ENCODE measurements around the gene ZDHHC22.

Gene ZDHHC22

GRCh38 chr14:77098529-77099353 lies 42.9 kb downstream of the ZDHHC22 start:
- DNase-seq (ENCODE audit: low read depth): no peak
- TF ChIP-seq CTCF (IDR thresholded peaks at IDR 0.05; ENCODE audit: low read depth, low read length, missing control alignments): no peak

GRCh38 chr14:77097700-77098528 lies 43.7 kb downstream of the ZDHHC22 start, which contains the start of gene CIPC:
Gene CIPC, plus strand, starts transcription at chr14:77098258. Its CDS starts 7,451 bp downstream, at chr14:77105709.
- H3K4me3 ChIP-seq (ENCODE audit: low read depth, low read length): peak within 1 kb of the TSS; percentile 82
- DNase-seq (ENCODE audit: low read depth): peak; percentile 97
- TF ChIP-seq CTCF (IDR thresholded peaks at IDR 0.05; ENCODE audit: low read depth, low read length, missing control alignments): no peak

More at GRCh38 chr14:77098529-77099353, 42.9 kb downstream of the ZDHHC22 start:
- peak overlapping the region; percentile 82 for H3K4me3 ChIP-seq (ENCODE audit: low read depth, low read length)

DNA sequence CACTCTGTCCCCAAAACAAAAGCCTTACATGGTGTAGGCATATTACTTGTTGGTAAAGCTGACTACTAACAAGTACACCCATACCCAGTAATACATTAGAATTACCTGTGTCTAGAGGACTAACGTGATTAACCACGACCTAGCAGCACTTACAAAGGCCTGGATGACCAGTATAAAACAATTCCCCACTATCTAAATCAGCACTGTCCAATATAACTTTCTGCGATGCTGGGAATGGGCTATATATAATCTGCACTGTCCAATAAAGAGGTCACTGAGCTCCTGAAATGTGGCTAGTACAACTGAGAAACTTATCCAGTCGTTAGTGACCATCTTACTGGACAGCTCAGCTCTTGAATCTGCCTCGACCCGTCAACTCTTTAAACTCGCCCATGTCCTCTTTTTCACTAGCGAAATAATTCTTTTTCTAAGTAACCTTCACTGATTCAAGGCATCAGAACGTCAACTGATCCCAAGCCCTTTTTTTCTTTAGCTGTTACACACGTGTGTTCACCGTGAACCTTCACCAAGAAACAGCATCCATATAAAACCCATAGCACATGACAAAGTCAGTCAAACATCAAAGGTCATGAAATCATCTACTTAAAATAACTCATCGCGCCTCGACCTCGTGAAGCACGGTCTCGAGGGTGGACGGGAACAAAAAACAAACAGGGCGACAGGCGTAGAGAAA lies 44.4 kb downstream of the ZDHHC22 start:
- no peak for DNase-seq (ENCODE audit: low read depth)

GRCh38 chr14:77094672-77095284 lies 46.8 kb downstream of the ZDHHC22 start:
- DNase-seq (ENCODE audit: low read depth): peak; percentile 67
- no peak overlapping the region for H3K4me3 ChIP-seq (ENCODE audit: low read depth, low read length)
- peak; percentile 81 for TF ChIP-seq CTCF (IDR thresholded peaks at IDR 0.05; ENCODE audit: low read depth, low read length, missing control alignments)

More for the DNA sequence above, 44.4 kb downstream of the ZDHHC22 start:
- peak overlapping the region; percentile 82 for H3K4me3 ChIP-seq (ENCODE audit: low read depth, low read length)
- no peak for TF ChIP-seq CTCF (IDR thresholded peaks at IDR 0.05; ENCODE audit: low read depth, low read length, missing control alignments)

GRCh38 chr14:77092676-77093075 lies 48.9 kb downstream of the ZDHHC22 start:
- DNase-seq (ENCODE audit: low read depth): no peak
- H3K4me3 ChIP-seq (ENCODE audit: low read depth, low read length): no peak overlapping the region
- TF ChIP-seq CTCF (IDR thresholded peaks at IDR 0.05; ENCODE audit: low read depth, low read length, missing control alignments): no peak

DNA sequence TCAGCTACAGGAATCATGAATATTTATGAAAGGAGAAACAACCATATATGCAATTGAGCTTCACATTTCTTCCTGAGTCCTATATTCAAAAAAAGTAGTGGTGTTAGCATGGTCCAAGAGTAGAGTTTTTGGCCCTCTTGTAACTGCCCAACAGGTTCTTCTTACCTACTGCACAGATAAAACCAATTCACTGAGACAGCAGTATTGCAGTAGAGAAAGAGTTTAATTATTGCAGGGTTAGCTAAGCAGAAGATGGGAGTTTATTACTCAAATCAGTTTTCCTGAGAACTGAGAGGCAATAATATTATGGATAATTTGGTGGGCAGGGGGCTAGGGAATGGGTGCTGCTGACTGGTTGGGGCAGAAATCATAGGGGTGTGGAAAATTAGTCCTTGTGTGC lies 50.1 kb downstream of the ZDHHC22 start:
- TF ChIP-seq CTCF (IDR thresholded peaks at IDR 0.05; ENCODE audit: low read depth, low read length, missing control alignments): no peak
- no peak overlapping the region for H3K4me3 ChIP-seq (ENCODE audit: low read depth, low read length)
- no peak for DNase-seq (ENCODE audit: low read depth)
